Neural cell (in vitro differentiated cells): ENCODE measurements around the gene LDAH.

ENCODE experiments used
- MXI1 ChIP-seq: fragments of 450-650 bp; conservative IDR thresholded peaks from 2 replicates; pipeline ENCODE4 v1.6.1; 2014; ENCODE audit warnings: antibody characterized with exemption, mild to moderate bottlenecking; ENCODE audit not compliant: poor library complexity, severe bottlenecking
- TAF1 ChIP-seq: IDR thresholded peaks from 2 replicates; pipeline ENCODE4 v1.6.1; 2012; ENCODE audit warnings: low read depth
- TF ChIP-seq, protein P1 (sequence below): fragments of 450-650 bp; IDR thresholded peaks from 2 replicates; pipeline ENCODE4 v1.5.1; 2014; ENCODE audit warnings: antibody characterized with exemption, mild to moderate bottlenecking, moderate library complexity; ENCODE audit not compliant: poor library complexity, severe bottlenecking

DNA sequence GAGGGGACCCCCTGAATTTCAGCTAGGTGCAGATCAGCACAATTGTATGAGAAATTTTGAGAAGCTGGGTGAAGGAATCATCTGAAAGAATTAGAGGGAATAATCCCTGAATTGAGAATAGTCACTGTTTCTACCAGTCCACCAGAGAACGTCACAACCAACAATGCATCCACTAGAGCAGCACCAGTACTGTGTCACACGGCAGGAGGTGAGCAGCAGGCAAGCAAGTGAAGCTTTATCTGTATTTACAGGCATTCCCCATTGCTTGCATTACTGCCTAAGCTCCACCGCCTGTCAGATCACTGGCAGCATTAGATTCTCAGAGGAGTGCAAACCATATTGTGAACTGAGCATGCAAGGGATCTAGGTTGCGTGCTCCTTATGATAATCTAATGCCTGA lies 115.3 kb downstream of the LDAH start:
- TF ChIP-seq, protein P1, sequence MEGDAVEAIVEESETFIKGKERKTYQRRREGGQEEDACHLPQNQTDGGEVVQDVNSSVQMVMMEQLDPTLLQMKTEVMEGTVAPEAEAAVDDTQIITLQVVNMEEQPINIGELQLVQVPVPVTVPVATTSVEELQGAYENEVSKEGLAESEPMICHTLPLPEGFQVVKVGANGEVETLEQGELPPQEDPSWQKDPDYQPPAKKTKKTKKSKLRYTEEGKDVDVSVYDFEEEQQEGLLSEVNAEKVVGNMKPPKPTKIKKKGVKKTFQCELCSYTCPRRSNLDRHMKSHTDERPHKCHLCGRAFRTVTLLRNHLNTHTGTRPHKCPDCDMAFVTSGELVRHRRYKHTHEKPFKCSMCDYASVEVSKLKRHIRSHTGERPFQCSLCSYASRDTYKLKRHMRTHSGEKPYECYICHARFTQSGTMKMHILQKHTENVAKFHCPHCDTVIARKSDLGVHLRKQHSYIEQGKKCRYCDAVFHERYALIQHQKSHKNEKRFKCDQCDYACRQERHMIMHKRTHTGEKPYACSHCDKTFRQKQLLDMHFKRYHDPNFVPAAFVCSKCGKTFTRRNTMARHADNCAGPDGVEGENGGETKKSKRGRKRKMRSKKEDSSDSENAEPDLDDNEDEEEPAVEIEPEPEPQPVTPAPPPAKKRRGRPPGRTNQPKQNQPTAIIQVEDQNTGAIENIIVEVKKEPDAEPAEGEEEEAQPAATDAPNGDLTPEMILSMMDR: no peak
- TF ChIP-seq TAF1 (no peak), MXI1 (no peak)
